ENCODE results near the gene TPBGL.

TPBGL gene

GRCh38 chr11:75240311-75241035, at the start of gene TPBGL:
Gene TPBGL, plus strand, starts transcription at chr11:75240774. Its CDS starts 276 bp downstream, at chr11:75241050.
- Histone ChIP-seq H3K27me3 (ENCODE audit: insufficient read depth, low read length, poor library complexity) (no peaks in the 10 kb centered on the region), H3K36me3 (ENCODE audit: insufficient read depth, low read length) (no peaks in the 10 kb centered on the region), H3K9me3 (ENCODE audit: insufficient read depth, low read length, severe bottlenecking) (no peaks in the 10 kb centered on the region), H3K27ac (ENCODE audit: low read length) (no peak within 1 kb of the TSS), H3K4me2 (ENCODE audit: insufficient read depth, low read length) (no peak within 1 kb of the TSS), H3K4me1 (ENCODE audit: insufficient read depth, low read length) (no peaks in the 10 kb centered on the region), H3K79me2 (ENCODE audit: insufficient read depth, low read length) (no peaks in the 10 kb centered on the region), H3K4me3 (ENCODE audit: low read depth in 1 of 2, low read length in 2 of 2) (no peak within 1 kb of the TSS), H3K9ac (ENCODE audit: low read depth, low read length) (no peak within 1 kb of the TSS), H2AFZ (ENCODE audit: low read depth, low read length) (no peak within 1 kb of the TSS), H4K20me1 (ENCODE audit: insufficient read depth, low read length) (no peaks in the 10 kb centered on the region)
- DNase-seq = no peak
- no peak for ATAC-seq (ENCODE audit: insufficient read depth, low read depth)
- TF ChIP-seq CTCF (IDR thresholded peaks at IDR 0.05; ENCODE audit: borderline replicate concordance, extremely low read depth, low read length, poor library complexity, severe bottlenecking) (no peak), EZH2 (IDR thresholded peaks at IDR 0.05; ENCODE audit: borderline replicate concordance, low read depth, low read length, severe bottlenecking) (no peak)

- no peaks in the 10 kb centered on the region for H3K36me3 ChIP-seq (ENCODE audit: insufficient read depth, low read length)
- H4K20me1 ChIP-seq (ENCODE audit: insufficient read depth, low read length) = peaks cover 8% of the 10 kb centered on the region; the same call in 1 of the 2 replicates
- TF ChIP-seq EZH2 (IDR thresholded peaks at IDR 0.05; ENCODE audit: borderline replicate concordance, low read depth, low read length, severe bottlenecking) (no peak), CTCF (IDR thresholded peaks at IDR 0.05; ENCODE audit: borderline replicate concordance, extremely low read depth, low read length, poor library complexity, severe bottlenecking) (no peak)
- no peak overlapping the region for H3K9ac ChIP-seq (ENCODE audit: low read depth, low read length)
- H3K79me2 ChIP-seq (ENCODE audit: insufficient read depth, low read length) = no peaks in the 10 kb centered on the region
- DNase-seq (no peak), ATAC-seq (ENCODE audit: insufficient read depth, low read depth) (no peak)
- H3K9me3 ChIP-seq (ENCODE audit: insufficient read depth, low read length, severe bottlenecking) = no peaks in the 10 kb centered on the region
- H3K27me3 ChIP-seq (ENCODE audit: insufficient read depth, low read length, poor library complexity) = no peaks in the 10 kb centered on the region
- H3K4me3 ChIP-seq (ENCODE audit: low read depth in 1 of 2, low read length in 2 of 2) = no peak overlapping the region
- no peak overlapping the region for H3K4me2 ChIP-seq (ENCODE audit: insufficient read depth, low read length)
- H3K27ac ChIP-seq (ENCODE audit: low read length) = no peak overlapping the region
- no peak overlapping the region for H2AFZ ChIP-seq (ENCODE audit: low read depth, low read length)
- H3K4me1 ChIP-seq (ENCODE audit: insufficient read depth, low read length) = no peaks in the 10 kb centered on the region
Measured at GRCh38 chr11:75191330-75191717, 49.2 kb upstream of the TPBGL start.

- H3K4me2 ChIP-seq (ENCODE audit: insufficient read depth, low read length) = no peak overlapping the region
- H4K20me1 ChIP-seq (ENCODE audit: insufficient read depth, low read length) = peaks cover 8% of the 10 kb centered on the region; the same call in 1 of the 2 replicates
- no peaks in the 10 kb centered on the region for H3K27me3 ChIP-seq (ENCODE audit: insufficient read depth, low read length, poor library complexity)
Measured at GRCh38 chr11:75193271-75193670, 47.3 kb upstream of the TPBGL start.

More at GRCh38 chr11:75193271-75193670, 47.3 kb upstream of the TPBGL start:
- Histone ChIP-seq H2AFZ (ENCODE audit: low read depth, low read length) (no peak overlapping the region), H3K79me2 (ENCODE audit: insufficient read depth, low read length) (no peaks in the 10 kb centered on the region), H3K9ac (ENCODE audit: low read depth, low read length) (no peak overlapping the region), H3K27ac (ENCODE audit: low read length) (no peak overlapping the region), H3K9me3 (ENCODE audit: insufficient read depth, low read length, severe bottlenecking) (no peaks in the 10 kb centered on the region), H3K36me3 (ENCODE audit: insufficient read depth, low read length) (no peaks in the 10 kb centered on the region), H3K4me3 (ENCODE audit: low read depth in 1 of 2, low read length in 2 of 2) (no peak overlapping the region), H3K4me1 (ENCODE audit: insufficient read depth, low read length) (no peaks in the 10 kb centered on the region)
- DNase-seq = no peak
- ATAC-seq (ENCODE audit: insufficient read depth, low read depth) = no peak
- TF ChIP-seq CTCF (IDR thresholded peaks at IDR 0.05; ENCODE audit: borderline replicate concordance, extremely low read depth, low read length, poor library complexity, severe bottlenecking) (no peak), EZH2 (IDR thresholded peaks at IDR 0.05; ENCODE audit: borderline replicate concordance, low read depth, low read length, severe bottlenecking) (no peak)

Data from DND-41 (cell line).